Measurements from ENCODE around the gene ABCC11.

ABCC11 gene

GRCh38 chr16:48118841-48119240 lies 128.5 kb downstream of the ABCC11 start:
- DNase-seq (ENCODE audit: low read depth) = no peak
- TF ChIP-seq CTCF (conservative IDR thresholded peaks at IDR 0.05; ENCODE audit: control insufficient read depth, insufficient read depth, low read depth, low read length) = no peak
- H3K4me3 ChIP-seq (ENCODE audit: control insufficient read depth, low read depth, low read length) = no peak overlapping the region

GRCh38 chr16:48117217-48118105 lies 129.9 kb downstream of the ABCC11 start:
- peak; percentile 83 for TF ChIP-seq CTCF (conservative IDR thresholded peaks at IDR 0.05; ENCODE audit: control insufficient read depth, insufficient read depth, low read depth, low read length)
- DNase-seq (ENCODE audit: low read depth) = peak; percentile 61
- no peak overlapping the region for H3K4me3 ChIP-seq (ENCODE audit: control insufficient read depth, low read depth, low read length)
